Glomerular visceral epithelial cell (primary cell): Measurements from ENCODE around the gene B4GALT4.
"Not testable (repeated sequence)": the region's sequence is repeated elsewhere in the genome, so short reads cannot be mapped to it uniquely, and the experiment has no call there.

Experiments used
- DNase-seq: peaks from one replicate; pipeline ENCODE4 v3.0.0-alpha.2; 2016; ENCODE audit errors: extremely low spot score

Gene B4GALT4

DNA sequence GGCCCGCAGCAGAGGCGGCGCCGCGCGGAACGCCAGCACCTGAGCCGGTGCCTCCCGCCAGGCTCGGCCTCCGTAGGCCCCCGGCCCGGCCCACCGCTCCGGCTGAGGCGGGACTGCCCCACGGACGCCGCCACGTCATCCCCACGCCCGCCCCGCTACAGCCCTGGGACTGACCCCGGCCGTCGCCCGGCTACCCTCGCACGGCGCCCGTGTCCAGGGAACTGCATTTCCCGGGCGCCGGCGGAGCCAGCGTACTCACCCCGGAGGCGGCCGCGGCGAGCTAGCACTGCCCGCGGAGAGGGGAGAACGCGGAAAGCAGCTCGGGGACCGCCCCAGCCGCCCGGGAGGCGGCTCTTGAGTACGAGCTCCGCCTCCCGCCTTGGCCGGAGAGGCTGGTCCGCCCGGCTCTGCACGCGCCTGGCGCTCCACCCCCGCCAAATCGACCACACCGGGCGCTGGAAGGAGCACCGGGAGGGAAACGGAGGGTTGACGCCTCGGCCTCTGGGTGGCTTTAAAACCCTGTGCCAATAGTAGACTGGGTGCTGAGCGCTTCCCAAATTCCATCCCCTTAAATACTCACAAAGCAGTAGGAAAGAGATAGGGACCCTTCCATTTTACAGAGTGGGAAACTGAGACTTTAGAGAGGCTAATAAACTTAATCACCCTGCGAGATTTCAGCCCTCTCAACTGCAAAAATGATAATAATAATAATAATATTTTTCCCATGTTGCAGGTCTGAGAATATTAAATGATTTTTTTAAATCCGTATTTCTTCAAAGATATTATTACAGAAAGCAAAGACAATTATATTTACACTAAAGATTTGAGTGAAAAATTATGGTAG lies at the start of gene B4GALT4:
Gene B4GALT4 (minus strand): TSS at position 288 of the 844 bp plus-strand sequence. CDS start 10,779 bp downstream, outside the sequence.
- peak; percentile 86 for DNase-seq

GRCh38 chr3:119289404-119289770 lies 48.7 kb upstream of the B4GALT4 start:
- DNase-seq, result no peak

- no peak for DNase-seq
These were observed 48.2 kb upstream of the B4GALT4 start for GRCh38 chr3:119288669-119289403.

GRCh38 chr3:119279584-119280243 lies 39.0 kb upstream of the B4GALT4 start:
- no peak for DNase-seq

- DNase-seq, result no peak
These were observed 38.5 kb upstream of the B4GALT4 start for GRCh38 chr3:119279101-119279554.

GRCh38 chr3:119276680-119277079 lies 36.0 kb upstream of the B4GALT4 start:
- no peak for DNase-seq

GRCh38 chr3:119270212-119270611 lies 29.5 kb upstream of the B4GALT4 start:
- DNase-seq, result not testable (repeated sequence)

- DNase-seq, result no peak
These were observed 20.4 kb upstream of the B4GALT4 start for GRCh38 chr3:119261055-119261454.

GRCh38 chr3:119259821-119260220 lies 19.1 kb upstream of the B4GALT4 start:
- DNase-seq, result no peak

DNA sequence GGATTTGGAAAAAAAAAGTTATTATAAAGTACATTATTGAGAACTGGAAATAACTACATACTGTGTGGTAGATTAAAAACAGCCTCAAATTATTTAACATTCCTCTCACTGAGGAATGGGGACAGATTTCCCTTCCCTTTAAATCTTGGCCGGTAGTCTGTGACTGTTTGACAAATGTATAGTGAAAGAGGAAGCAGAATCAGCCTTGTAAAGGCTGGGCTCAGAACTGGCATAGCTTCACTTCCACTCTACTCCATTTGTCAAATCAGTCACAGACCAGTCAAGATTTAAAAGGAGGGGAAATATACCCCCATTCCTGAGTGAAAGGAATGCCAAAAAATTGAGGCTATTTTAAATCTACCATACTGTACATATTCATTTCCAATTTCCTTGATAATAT lies 18.2 kb upstream of the B4GALT4 start:
- no peak for DNase-seq

DNA sequence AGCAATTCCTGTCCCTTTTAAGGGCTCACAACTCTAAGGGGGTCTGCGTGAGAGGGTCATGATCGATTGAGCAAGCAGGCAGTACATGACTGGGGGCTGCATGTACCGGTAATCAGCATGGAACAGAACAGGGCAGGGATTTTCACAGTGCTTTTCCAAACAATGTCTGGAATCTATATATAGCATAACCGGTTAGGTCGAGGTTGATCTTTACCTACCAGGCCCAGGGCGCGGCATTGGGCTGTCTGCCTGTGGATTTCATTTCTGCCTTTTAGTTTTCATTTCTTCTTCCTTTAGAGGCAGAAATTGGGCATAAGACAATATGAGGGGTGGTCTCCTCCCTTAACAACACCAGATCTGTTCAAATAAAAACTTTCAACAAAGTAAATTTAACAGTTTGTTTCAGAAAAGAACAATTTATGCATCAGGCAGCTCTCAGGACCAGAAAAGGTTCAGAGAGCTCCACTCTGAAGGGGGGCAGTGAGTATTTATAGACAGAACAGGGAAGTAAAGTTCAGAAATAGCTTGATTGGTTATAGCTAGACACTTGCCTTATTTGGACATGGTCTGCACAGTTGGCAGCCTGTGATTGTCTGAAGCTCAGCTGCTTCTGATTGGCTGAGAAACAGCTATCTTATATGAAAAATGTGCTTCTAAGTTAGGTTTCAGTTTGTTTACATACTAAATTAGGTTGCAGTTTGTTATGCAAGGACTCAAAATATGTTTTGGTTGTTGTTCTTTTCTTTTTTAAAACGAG lies 17.2 kb upstream of the B4GALT4 start:
- no peak for DNase-seq

- no peak for DNase-seq
These were observed 16.4 kb upstream of the B4GALT4 start for GRCh38 chr3:119257111-119257510.

GRCh38 chr3:119255214-119255613 lies 14.5 kb upstream of the B4GALT4 start:
- DNase-seq, result no peak

DNA sequence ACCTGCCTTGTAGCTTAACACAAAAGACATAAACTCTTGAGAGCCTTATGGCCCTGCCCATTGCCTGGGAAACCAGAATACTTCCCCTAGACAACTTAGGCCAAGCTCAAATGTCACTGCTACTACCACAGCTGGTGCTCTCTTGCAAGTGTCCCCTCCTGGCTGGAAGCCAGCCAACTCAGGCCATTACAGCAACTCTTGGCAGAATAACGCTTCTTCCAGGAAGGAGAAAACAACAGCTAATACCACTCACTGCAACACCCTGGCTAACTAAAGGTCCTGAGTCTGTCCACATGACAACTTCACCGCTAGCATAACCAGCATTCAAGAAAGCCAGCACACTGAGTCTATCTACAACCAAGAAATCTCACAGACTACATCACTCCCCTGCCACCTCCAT lies 5.1 kb upstream of the B4GALT4 start:
- no peak for DNase-seq

GRCh38 chr3:119243712-119244111 lies 3.0 kb upstream of the B4GALT4 start:
- no peak for DNase-seq

DNA sequence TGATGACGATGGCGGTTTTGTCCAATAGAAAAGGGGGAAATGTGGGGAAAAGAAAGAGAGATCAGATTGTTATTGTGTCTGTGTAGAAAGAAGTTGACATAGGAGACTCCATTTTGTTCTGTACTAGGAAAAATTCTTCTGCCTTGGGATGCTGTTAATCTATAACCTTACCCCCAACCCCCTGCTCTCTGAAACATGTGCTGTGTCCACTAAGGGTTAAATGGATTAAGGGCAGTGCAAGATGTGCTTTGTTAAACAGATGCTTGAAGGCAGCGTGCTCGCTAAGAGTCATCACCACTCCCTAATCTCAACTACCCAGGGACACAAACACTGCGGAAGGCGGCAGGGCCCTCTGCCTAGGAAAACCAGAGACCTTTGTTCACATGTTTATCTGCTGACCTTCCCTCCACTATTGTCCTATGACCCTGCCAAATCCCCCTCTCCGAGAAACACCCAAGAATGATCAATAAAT lies 2.4 kb upstream of the B4GALT4 start:
- not testable (repeated sequence) for DNase-seq

DNA sequence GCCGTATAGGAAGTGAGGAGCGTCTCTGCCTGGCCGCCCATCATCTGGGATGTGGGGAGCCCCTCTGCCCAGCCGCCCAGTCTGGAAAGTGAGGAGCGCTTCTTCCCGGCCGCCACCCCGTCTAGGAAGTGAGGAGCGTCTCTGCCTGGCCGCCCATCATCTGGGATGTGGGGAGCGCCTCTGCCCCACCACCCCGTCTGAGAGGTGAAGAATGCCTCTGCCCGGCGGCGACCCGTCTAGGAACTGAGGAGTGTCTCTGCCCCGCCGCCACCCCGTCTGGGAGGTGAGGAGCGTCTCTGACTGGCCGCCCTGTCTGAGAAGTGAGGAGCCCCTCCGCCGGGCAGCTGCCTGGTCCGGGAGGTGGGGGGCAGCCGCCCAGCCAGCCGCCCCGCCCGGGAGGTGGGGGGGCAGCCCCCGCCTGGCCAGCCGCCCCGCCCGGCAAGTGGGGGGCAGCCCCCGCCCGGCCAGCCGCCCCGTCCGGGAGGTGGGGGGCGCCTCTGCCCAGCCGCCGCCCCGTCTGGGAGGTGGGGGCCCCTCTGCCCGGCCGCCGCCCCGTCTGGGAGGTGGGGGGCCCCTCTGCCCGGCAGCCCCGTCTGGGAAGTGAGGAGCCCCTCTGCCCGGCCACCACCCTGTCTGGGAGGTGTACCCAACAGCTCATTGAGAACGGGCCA lies 1.8 kb upstream of the B4GALT4 start:
- not testable (repeated sequence) for DNase-seq

GRCh38 chr3:119240101-119240590 lies 532 bp downstream of the B4GALT4 start:
- DNase-seq, result no peak

- no peak for DNase-seq
These were observed 1.4 kb downstream of the B4GALT4 start for GRCh38 chr3:119239206-119239820.

DNA sequence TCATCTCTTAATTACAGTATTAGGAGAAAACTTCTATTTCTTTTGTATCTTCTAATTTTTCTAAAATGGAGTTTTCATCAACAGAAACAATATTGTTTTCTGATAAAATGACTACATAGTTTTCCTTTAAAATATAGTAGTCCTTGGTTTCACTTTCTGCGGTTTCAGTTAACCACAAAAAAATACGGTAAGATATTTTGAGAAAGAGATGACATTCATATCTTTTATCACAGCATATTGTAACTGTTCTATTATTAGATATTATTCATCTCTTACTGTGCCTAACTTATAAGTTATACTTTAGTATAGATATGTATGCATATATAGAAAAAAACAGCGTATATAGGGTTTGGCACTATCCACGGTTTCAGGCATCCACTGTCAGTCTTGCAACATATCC lies 2.3 kb downstream of the B4GALT4 start:
- no peak for DNase-seq
